Fibroblast of lung (primary cell): ENCODE data around the gene ANKRD13D. TPM values are rescaled to one million over a fixed set of nuclear protein-coding genes. Genes with fewer than 3 reads are reported as not detected.

Source experiments
- DNase-seq, 2 donors: peaks; one replicate each; pipeline versions ENCODE4 v3.0.0 to v3.0.0-alpha.2; 2010; ENCODE audit warnings: low read depth in 2 of 2
- H2AFZ ChIP-seq: 2 replicates; pipeline ENCODE4 v1.5.1; 2012; ENCODE audit warnings: low read length, control low read depth, inconsistent platforms
- H3K27ac ChIP-seq: 2 replicates; pipeline ENCODE4 v1.5.1; 2011; ENCODE audit warnings: low read length, control low read depth; ENCODE audit not compliant: insufficient read depth
- H3K27me3 ChIP-seq: 2 replicates; pipeline ENCODE4 v1.5.1; 2011; ENCODE audit warnings: mild to moderate bottlenecking, low read length; ENCODE audit not compliant: control insufficient read depth, insufficient read depth
- H3K36me3 ChIP-seq: 2 replicates; pipeline ENCODE4 v1.5.1; 2011; ENCODE audit warnings: low read length; ENCODE audit not compliant: control insufficient read depth, insufficient read depth
- H3K4me1 ChIP-seq: 2 replicates; pipeline ENCODE4 v1.5.1; 2011; ENCODE audit warnings: low read length; ENCODE audit not compliant: control insufficient read depth, insufficient read depth; ENCODE audit errors: extremely low read depth
- H3K4me2 ChIP-seq: 2 replicates; pipeline ENCODE4 v1.5.1; 2011; ENCODE audit warnings: low read length, control low read depth; ENCODE audit not compliant: insufficient read depth; ENCODE audit errors: extremely low read depth
- H3K4me3 ChIP-seq, 4 experiments: fragments of 200-600 bp in 1 of 4; sonication (generic) in 1 of 4; replicated peaks in 1 of 4; 2 replicates each; pipeline ENCODE4 v1.5.1; 2011 to 2016; ENCODE audit warnings: low read length in 4 of 4, low read depth in 3 of 4, mild to moderate bottlenecking in 3 of 4, control low read depth in 2 of 4, inconsistent platforms in 1 of 4, mixed read lengths in 1 of 4; ENCODE audit not compliant: insufficient read depth in 1 of 4; ENCODE audit errors: control extremely low read depth in 1 of 4
- H3K79me2 ChIP-seq: 2 replicates; pipeline ENCODE4 v1.5.1; 2012; ENCODE audit warnings: mild to moderate bottlenecking, low read length, inconsistent platforms; ENCODE audit not compliant: control insufficient read depth, insufficient read depth
- H3K9ac ChIP-seq: 2 replicates; pipeline ENCODE4 v1.5.1; 2011; ENCODE audit warnings: mild to moderate bottlenecking, low read length, control low read depth; ENCODE audit not compliant: insufficient read depth
- H3K9me3 ChIP-seq: 2 replicates; pipeline ENCODE4 v1.5.1; 2012; ENCODE audit warnings: low read depth, low read length; ENCODE audit not compliant: control insufficient read depth, insufficient read depth
- H4K20me1 ChIP-seq: 2 replicates; pipeline ENCODE4 v1.5.1; 2011; ENCODE audit warnings: low read length; ENCODE audit not compliant: control insufficient read depth, insufficient read depth; ENCODE audit errors: extremely low read depth
- EZH2 ChIP-seq: IDR thresholded peaks from 2 replicates; pipeline ENCODE4 v1.5.1; 2012; ENCODE audit warnings: low read length, control low read depth, mild to moderate bottlenecking; ENCODE audit errors: missing control alignments
- polyA plus RNA-seq, 2 donors: library from polyadenylated mRNA; depleted of rRNA in 1 of 2; stranded (reverse) in 1 of 2; unstranded in 1 of 2; fragments of >200 nt; gene quantifications; 2 replicates each; pipeline ENCODE4 v1.2.1, GENCODE V29; 2011 to 2012; ENCODE audit warnings: missing spikeins in 1 of 2
- total RNA-seq: library from RNA; depleted of rRNA; stranded (reverse); fragments of >200 nt; gene quantifications from 2 replicates; pipeline ENCODE4 v1.2.1, GENCODE V29; 2014
- TF ChIP-seq, protein P1 (sequence below), 2 donors: IDR thresholded peaks in 1 of 2; conservative IDR thresholded peaks in 1 of 2; 1 replicate in 1 of 2; 2 replicates in 1 of 2; pipeline ENCODE4 v1.5.1; 2011 to 2012; ENCODE audit warnings: low read length in 2 of 2, control low read depth in 1 of 2, inconsistent platforms in 1 of 2, low read depth in 1 of 2, mild to moderate bottlenecking in 1 of 2

Gene ANKRD13D
- total and polyA plus RNA-seq, 2 donors (not counting 1 experiment from before 2014, with no cell fraction given): 11.5 to 45.4 TPM

DNA sequence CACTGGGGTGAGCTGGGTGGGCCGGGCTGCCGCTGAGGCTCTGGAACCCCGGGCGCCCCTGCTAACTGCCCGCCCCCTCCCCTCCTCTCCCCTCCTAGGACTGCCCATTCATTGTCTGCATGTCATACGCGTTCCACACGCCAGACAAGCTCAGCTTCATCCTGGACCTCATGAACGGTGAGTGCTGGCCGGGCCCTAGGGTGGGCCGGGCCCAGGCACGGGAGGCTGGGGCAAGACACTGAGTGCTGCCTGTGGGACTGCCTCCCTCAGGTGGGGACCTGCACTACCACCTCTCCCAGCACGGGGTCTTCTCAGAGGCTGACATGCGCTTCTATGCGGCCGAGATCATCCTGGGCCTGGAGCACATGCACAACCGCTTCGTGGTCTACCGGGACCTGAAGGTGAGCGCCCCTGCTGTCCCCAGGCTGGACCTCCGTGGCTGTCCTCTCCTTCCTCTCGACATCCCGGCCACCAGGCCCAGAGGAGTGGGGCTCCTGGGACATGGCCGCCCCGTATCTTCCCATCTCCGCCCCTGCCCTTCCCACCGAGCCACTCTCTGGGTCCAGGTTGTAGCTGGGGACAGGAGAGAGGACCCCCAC is 7.5 kb upstream of the ANKRD13D start:
- Histone ChIP-seq H3K4me1 (peaks cover 13% of the 10 kb centered on the region), H3K4me2 (no peak overlapping the region), H3K27me3 (no peaks in the 10 kb centered on the region), H3K9ac (no peak overlapping the region), H2AFZ (no peak overlapping the region), H3K4me3 (no peak overlapping the region), H4K20me1 (no peaks in the 10 kb centered on the region), H3K9me3 (no peaks in the 10 kb centered on the region), H3K36me3 (peaks cover 41% of the 10 kb centered on the region), H3K79me2 (peaks cover 4% of the 10 kb centered on the region), H3K27ac (no peak overlapping the region)
- no peak for DNase-seq
- TF ChIP-seq EZH2: no peak
- TF ChIP-seq, protein P1, sequence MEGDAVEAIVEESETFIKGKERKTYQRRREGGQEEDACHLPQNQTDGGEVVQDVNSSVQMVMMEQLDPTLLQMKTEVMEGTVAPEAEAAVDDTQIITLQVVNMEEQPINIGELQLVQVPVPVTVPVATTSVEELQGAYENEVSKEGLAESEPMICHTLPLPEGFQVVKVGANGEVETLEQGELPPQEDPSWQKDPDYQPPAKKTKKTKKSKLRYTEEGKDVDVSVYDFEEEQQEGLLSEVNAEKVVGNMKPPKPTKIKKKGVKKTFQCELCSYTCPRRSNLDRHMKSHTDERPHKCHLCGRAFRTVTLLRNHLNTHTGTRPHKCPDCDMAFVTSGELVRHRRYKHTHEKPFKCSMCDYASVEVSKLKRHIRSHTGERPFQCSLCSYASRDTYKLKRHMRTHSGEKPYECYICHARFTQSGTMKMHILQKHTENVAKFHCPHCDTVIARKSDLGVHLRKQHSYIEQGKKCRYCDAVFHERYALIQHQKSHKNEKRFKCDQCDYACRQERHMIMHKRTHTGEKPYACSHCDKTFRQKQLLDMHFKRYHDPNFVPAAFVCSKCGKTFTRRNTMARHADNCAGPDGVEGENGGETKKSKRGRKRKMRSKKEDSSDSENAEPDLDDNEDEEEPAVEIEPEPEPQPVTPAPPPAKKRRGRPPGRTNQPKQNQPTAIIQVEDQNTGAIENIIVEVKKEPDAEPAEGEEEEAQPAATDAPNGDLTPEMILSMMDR (conservative IDR thresholded peaks at IDR 0.05 in 1 of 2, IDR thresholded peaks at IDR 0.05 in 1 of 2; ENCODE audit: low read depth in 1 of 2, low read length in 2 of 2): no peak

DNA sequence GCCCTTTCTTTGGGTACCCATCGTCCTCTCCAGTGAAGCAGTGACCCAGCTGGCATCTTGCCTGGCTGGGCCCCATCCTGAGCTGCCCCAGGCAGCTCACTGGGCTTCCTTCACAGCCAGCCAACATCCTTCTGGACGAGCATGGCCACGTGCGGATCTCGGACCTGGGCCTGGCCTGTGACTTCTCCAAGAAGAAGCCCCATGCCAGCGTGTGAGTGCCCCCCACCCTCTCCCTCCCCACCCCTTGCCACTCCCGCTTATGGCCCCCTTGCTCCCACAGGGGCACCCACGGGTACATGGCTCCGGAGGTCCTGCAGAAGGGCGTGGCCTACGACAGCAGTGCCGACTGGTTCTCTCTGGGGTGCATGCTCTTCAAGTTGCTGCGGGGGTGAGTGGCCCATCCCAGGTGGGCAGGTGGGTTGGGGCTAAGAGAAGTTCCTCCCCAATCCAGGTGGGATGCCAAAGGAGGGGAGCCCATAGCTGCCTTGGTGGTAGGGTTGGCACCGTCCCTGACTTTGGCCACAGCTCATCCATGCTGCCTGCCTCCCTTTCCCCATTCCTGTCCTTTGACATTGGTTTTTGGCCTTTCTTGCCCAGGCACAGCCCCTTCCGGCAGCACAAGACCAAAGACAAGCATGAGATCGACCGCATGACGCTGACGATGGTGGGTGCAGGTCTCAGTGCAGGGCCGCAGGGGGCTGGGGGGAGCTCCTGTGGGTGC is 6.8 kb upstream of the ANKRD13D start:
- peaks cover 43% of the 10 kb centered on the region for H3K36me3 ChIP-seq
- TF ChIP-seq, protein P1 (conservative IDR thresholded peaks at IDR 0.05 in 1 of 2, IDR thresholded peaks at IDR 0.05 in 1 of 2; ENCODE audit: low read depth in 1 of 2, low read length in 2 of 2): no peak
- no peak for TF ChIP-seq EZH2

DNA sequence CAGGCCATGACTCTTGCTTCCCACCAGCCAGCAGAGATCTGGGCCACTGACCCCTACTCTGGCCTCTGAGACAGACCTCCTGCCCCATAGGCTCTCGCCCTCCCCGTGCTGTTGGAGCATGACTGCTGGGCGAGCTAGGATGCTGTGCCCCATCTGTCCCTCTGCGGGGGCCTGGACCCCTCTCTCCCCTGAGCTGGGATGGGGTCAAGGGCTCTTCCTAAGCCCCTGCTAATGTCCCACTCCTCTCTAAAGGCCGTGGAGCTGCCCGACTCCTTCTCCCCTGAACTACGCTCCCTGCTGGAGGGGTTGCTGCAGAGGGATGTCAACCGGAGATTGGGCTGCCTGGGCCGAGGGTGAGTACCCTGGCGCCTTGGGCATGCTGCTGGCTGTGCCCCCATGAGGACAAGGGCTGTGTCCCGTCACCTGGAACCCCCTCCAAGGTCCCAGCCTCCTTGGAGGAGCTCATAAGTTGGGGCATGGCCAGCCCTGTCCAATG is 6.2 kb upstream of the ANKRD13D start:
- Histone ChIP-seq H3K27ac (no peak overlapping the region), H3K9ac (no peak overlapping the region), H4K20me1 (no peaks in the 10 kb centered on the region), H3K9me3 (no peaks in the 10 kb centered on the region), H3K4me1 (peaks cover 5% of the 10 kb centered on the region), H3K4me3 (no peak overlapping the region), H3K79me2 (peaks cover 1% of the 10 kb centered on the region), H3K36me3 (peaks cover 43% of the 10 kb centered on the region), H3K4me2 (no peak overlapping the region), H3K27me3 (no peaks in the 10 kb centered on the region), H2AFZ (no peak overlapping the region)
- TF ChIP-seq, protein P1 (conservative IDR thresholded peaks at IDR 0.05 in 1 of 2, IDR thresholded peaks at IDR 0.05 in 1 of 2; ENCODE audit: low read depth in 1 of 2, low read length in 2 of 2): no peak
- TF ChIP-seq EZH2: no peak
- DNase-seq: no peak

More for the DNA sequence above, 6.8 kb upstream of the ANKRD13D start:
- H3K4me3 ChIP-seq: no peak overlapping the region
- H3K27me3 ChIP-seq: no peaks in the 10 kb centered on the region
- no peak overlapping the region for H3K27ac ChIP-seq
- peaks cover 4% of the 10 kb centered on the region for H3K79me2 ChIP-seq
- no peaks in the 10 kb centered on the region for H4K20me1 ChIP-seq
- DNase-seq: no peak
- H3K4me2 ChIP-seq: no peak overlapping the region
- H3K4me1 ChIP-seq: peaks cover 6% of the 10 kb centered on the region
- H3K9me3 ChIP-seq: no peaks in the 10 kb centered on the region
- no peak overlapping the region for H3K9ac ChIP-seq
- H2AFZ ChIP-seq: no peak overlapping the region
